ENCODE data around the gene GPX6.

DNA sequence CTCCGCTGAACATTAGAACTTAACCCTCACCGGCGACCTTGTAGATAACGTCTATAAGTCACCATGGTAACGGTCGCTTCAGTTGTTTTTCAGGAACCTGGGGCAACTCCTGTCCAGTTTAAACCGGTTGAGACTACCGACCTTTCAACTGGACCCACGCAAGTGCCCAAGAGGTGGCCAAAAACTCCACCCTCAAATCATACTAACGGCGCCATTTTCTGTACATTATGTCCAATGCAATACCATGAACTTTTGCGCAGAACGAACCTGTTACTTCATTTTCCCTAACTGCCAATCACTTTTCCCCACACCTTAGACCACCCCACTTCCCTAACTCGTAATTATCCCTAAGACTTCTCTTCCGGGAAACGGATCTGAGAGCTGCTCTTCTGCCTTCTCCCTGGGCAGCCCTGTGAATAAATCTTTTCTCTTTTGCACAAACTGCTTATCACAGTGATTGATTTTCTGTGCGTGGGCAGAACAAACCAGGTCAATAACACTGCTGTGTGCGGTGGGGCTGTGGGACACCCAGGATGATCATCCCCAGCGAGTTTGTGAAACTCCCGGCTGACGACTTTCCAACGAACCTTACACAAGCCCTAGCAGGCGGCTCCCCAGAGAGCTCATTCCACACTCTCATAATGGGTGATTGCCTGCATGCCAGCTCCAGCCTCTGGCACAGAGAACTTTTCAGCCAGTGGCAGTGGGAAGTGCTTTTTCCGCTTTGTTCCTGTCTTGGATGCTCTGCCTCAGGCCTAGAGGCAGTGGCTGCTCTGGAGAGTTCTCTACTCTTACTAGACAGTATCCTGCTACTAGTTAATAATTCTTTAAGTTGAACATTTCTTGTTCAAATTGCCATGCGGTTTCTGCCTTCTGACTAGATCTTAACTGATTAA, 38.6 kb upstream of the GPX6 start:
- TF ChIP-seq, protein P1, sequence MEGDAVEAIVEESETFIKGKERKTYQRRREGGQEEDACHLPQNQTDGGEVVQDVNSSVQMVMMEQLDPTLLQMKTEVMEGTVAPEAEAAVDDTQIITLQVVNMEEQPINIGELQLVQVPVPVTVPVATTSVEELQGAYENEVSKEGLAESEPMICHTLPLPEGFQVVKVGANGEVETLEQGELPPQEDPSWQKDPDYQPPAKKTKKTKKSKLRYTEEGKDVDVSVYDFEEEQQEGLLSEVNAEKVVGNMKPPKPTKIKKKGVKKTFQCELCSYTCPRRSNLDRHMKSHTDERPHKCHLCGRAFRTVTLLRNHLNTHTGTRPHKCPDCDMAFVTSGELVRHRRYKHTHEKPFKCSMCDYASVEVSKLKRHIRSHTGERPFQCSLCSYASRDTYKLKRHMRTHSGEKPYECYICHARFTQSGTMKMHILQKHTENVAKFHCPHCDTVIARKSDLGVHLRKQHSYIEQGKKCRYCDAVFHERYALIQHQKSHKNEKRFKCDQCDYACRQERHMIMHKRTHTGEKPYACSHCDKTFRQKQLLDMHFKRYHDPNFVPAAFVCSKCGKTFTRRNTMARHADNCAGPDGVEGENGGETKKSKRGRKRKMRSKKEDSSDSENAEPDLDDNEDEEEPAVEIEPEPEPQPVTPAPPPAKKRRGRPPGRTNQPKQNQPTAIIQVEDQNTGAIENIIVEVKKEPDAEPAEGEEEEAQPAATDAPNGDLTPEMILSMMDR (IDR thresholded peaks at IDR 0.05 in 4 of 5, conservative IDR thresholded peaks at IDR 0.05 in 1 of 5) = no peak
- TF ChIP-seq POLR2A (IDR thresholded peaks at IDR 0.05) = no peak
